ENCODE results near the gene FOXJ1.

DNA sequence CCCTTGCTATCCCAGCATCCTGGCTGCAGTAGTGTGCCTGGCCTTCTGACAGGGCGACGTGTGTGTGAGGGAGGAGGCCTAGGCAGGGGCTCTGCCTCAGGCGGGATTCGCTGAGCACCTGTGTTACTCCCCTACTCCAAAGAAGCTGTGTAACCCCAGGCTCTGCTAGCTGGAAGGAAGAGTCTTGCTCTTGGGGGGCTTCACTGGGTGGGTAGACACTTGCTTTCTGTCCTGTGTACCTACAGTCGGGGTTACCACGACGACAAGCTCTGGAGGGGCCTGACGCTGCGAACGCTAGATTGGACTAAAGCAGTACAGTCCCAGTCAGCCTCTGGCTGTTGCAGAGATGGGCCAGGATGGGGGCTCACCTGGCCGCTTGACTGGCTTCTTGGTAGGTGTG, 47.0 kb downstream of the FOXJ1 start:
- TF ChIP-seq, protein P1, sequence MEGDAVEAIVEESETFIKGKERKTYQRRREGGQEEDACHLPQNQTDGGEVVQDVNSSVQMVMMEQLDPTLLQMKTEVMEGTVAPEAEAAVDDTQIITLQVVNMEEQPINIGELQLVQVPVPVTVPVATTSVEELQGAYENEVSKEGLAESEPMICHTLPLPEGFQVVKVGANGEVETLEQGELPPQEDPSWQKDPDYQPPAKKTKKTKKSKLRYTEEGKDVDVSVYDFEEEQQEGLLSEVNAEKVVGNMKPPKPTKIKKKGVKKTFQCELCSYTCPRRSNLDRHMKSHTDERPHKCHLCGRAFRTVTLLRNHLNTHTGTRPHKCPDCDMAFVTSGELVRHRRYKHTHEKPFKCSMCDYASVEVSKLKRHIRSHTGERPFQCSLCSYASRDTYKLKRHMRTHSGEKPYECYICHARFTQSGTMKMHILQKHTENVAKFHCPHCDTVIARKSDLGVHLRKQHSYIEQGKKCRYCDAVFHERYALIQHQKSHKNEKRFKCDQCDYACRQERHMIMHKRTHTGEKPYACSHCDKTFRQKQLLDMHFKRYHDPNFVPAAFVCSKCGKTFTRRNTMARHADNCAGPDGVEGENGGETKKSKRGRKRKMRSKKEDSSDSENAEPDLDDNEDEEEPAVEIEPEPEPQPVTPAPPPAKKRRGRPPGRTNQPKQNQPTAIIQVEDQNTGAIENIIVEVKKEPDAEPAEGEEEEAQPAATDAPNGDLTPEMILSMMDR (IDR thresholded peaks at IDR 0.05) = no peak
- no peak for TF ChIP-seq EP300 (IDR thresholded peaks at IDR 0.05)
- no peak for TF ChIP-seq POLR2A (IDR thresholded peaks at IDR 0.05)
